HCT116 (cell line): ENCODE measurements around the gene SH3GL3. TPM values are rescaled to one million over a fixed set of nuclear protein-coding genes. Genes with fewer than 3 reads are reported as not detected.

ENCODE experiments used
- ATAC-seq: fragments of 200-7000 bp; cut with Tn5 transposase; 2 replicates; pipeline ENCODE4 v1.9.1; 2020; ENCODE audit warnings: mild to moderate bottlenecking, moderate library complexity
- BruUV-seq: library from RNA; stranded (reverse); fragments of 400-500 nt; replicated peaks from 2 replicates; lab custom pipeline; 2021; lab: Mats Ljungman, UMichigan
- CTCF ChIA-PET: fragments of 300-600 bp; sonication (Branson Sonifier 250); formaldehyde crosslinking; loops from one replicate; lab custom pipeline; 2021; ENCODE audit warnings: antibody characterized with exemption; lab: Charles Lee
- POLR2A ChIA-PET: fragments of 300-600, 350-600 bp; sonication (Branson Sonifier 250); formaldehyde crosslinking; loops from one replicate; lab custom pipeline; 2021; ENCODE audit warnings: antibody characterized with exemption; lab: Charles Lee
- RAD21 ChIA-PET, 2 experiments: fragments of 300-600 bp; sonication (Branson Sonifier 250); formaldehyde crosslinking; loops; one replicate each; lab custom pipeline; 2023; ENCODE audit warnings: low total read pairs in 2 of 2; ENCODE audit not compliant: uncharacterized antibody in 2 of 2, unreplicated experiment in 2 of 2, low non-redundant PET in 1 of 2; lab: Charles Lee
- DNase-seq: peaks from one replicate; pipeline ENCODE4 v3.0.0-alpha.2; 2010; ENCODE audit warnings: low read depth, low spot score
- H2AFZ ChIP-seq: fragments of 200-600 bp; shearing (Covaris generic), sonication (generic); 2 replicates; pipeline ENCODE4 v1.6.1; 2017; ENCODE audit warnings: low read depth, mixed run types, mixed read lengths, antibody characterized with exemption, low read length; ENCODE audit not compliant: poor library complexity, severe bottlenecking
- H3K27ac ChIP-seq: 2 replicates; pipeline ENCODE4 v1.5.1; 2012; ENCODE audit warnings: low read depth, low read length
- H3K27me3 ChIP-seq: fragments of 200-600 bp; sonication (generic); 2 replicates; pipeline ENCODE4 v1.6.1; 2016; ENCODE audit warnings: mixed run types, low read length, mixed read lengths; ENCODE audit not compliant: insufficient read depth
- H3K36me3 ChIP-seq, 2 experiments: fragments of 200-500 bp in 1 of 2; fragments of 200-600 bp in 1 of 2; sonication (Bioruptor generic) in 1 of 2; sonication (generic) in 1 of 2; 2 replicates each; pipeline versions ENCODE4 v1.5.1 to v1.6.1; 2014 to 2016; ENCODE audit warnings: low read length in 2 of 2, inconsistent platforms in 1 of 2, mixed read lengths in 1 of 2, mixed run types in 1 of 2; ENCODE audit not compliant: insufficient read depth in 2 of 2, control insufficient read depth in 1 of 2
- H3K4me1 ChIP-seq, 2 experiments: fragments of 200-600 bp in 1 of 2; sonication (generic) in 1 of 2; 2 replicates each; pipeline versions ENCODE4 v1.5.1 to v1.6.1; 2012 to 2017; ENCODE audit warnings: low read length in 2 of 2, inconsistent platforms in 1 of 2, mild to moderate bottlenecking in 1 of 2, mixed read lengths in 1 of 2, mixed run types in 1 of 2, moderate library complexity in 1 of 2; ENCODE audit not compliant: insufficient read depth in 2 of 2, control insufficient read depth in 1 of 2
- H3K4me2 ChIP-seq: fragments of 200-600 bp; sonication (generic); 2 replicates; pipeline ENCODE4 v1.6.1; 2017; ENCODE audit warnings: mixed run types, low read length, mixed read lengths
- H3K4me3 ChIP-seq, 2 experiments: fragments of 200-600 bp in 1 of 2; sonication (generic) in 1 of 2; replicated peaks in 1 of 2; 2 replicates each; pipeline ENCODE4 v1.5.1; 2011 to 2016; ENCODE audit warnings: low read length in 2 of 2, control low read depth in 1 of 2, low read depth in 1 of 2, mild to moderate bottlenecking in 1 of 2, mixed read lengths in 1 of 2, mixed run types in 1 of 2
- H3K79me2 ChIP-seq: fragments of 200-600 bp; sonication (generic); 2 replicates; pipeline ENCODE4 v1.6.1; 2017; ENCODE audit warnings: mild to moderate bottlenecking, mixed run types, low read length, moderate library complexity, mixed read lengths; ENCODE audit not compliant: insufficient read depth
- H3K9ac ChIP-seq: fragments of 200-600 bp; sonication (generic); 2 replicates; pipeline ENCODE4 v1.6.1; 2016; ENCODE audit warnings: low read length, mixed read lengths
- H3K9me2 ChIP-seq: fragments of 200-600 bp; sonication (generic), shearing (Covaris generic); 2 replicates; pipeline ENCODE4 v1.6.1; 2017; ENCODE audit warnings: mixed run types, mild to moderate bottlenecking, moderate library complexity; ENCODE audit not compliant: insufficient read depth
- H3K9me3 ChIP-seq, 2 experiments: fragments of 200-500 bp in 1 of 2; fragments of 200-600 bp in 1 of 2; sonication (Bioruptor generic) in 1 of 2; sonication (generic) in 1 of 2; 2 replicates each; pipeline ENCODE4 v1.6.1; 2014 to 2017; ENCODE audit warnings: low read length in 2 of 2, mixed read lengths in 2 of 2, inconsistent platforms in 1 of 2, low read depth in 1 of 2, mild to moderate bottlenecking in 1 of 2, mixed run types in 1 of 2, moderate library complexity in 1 of 2; ENCODE audit not compliant: control insufficient read depth in 1 of 2, insufficient read depth in 1 of 2
- H4K20me1 ChIP-seq: fragments of 200-600 bp; sonication (generic), shearing (Covaris generic); 2 replicates; pipeline ENCODE4 v1.6.1; 2017; ENCODE audit warnings: mixed run types, mild to moderate bottlenecking, moderate library complexity; ENCODE audit not compliant: insufficient read depth
- CBX3 ChIP-seq: IDR thresholded peaks from 2 replicates; pipeline ENCODE4 v1.6.1; 2012; ENCODE audit warnings: low read depth
- CEBPB ChIP-seq: IDR thresholded peaks from 2 replicates; pipeline ENCODE4 v1.6.1; 2012; ENCODE audit warnings: low read depth
- EGR1 ChIP-seq: IDR thresholded peaks from 2 replicates; pipeline ENCODE4 v1.6.1; 2012; ENCODE audit warnings: low read depth
- EZH2 ChIP-seq: fragments of 200-600 bp; sonication (generic); IDR thresholded peaks from 2 replicates; pipeline ENCODE4 v1.6.1; 2017; ENCODE audit warnings: antibody characterized with exemption, mixed run types
- EZH2phosphoT487 ChIP-seq: fragments of 200-600 bp; IDR thresholded peaks from 2 replicates; pipeline ENCODE4 v1.6.1; 2018; ENCODE audit warnings: antibody characterized with exemption, borderline replicate concordance
- FOSL1 ChIP-seq: IDR thresholded peaks from 2 replicates; pipeline ENCODE4 v1.6.1; 2012; ENCODE audit warnings: low read depth
- POLR2A ChIP-seq: IDR thresholded peaks from 2 replicates; pipeline ENCODE4 v1.7.0; 2011; ENCODE audit warnings: borderline replicate concordance; ENCODE audit not compliant: insufficient read depth, insufficient read length; ENCODE audit errors: extremely low read depth
- SP1 ChIP-seq: IDR thresholded peaks from 2 replicates; pipeline ENCODE4 v1.6.1; 2012; ENCODE audit warnings: low read depth
- SRF ChIP-seq: IDR thresholded peaks from 2 replicates; pipeline ENCODE4 v1.6.1; 2012; ENCODE audit warnings: low read depth
- intact Hi-C: fragments of 100-400 bp; cut with micrococcal nuclease; formaldehyde crosslinking; loops from 2 replicates; pipeline ENCODE4 v1.10.0; 2022
- total RNA-seq: library from RNA; stranded (reverse); gene quantifications from one replicate; pipeline ENCODE4 v1.2.1, GENCODE V29; 2021; ENCODE audit not compliant: unreplicated experiment
- TF ChIP-seq, protein P1 (sequence below): IDR thresholded peaks from 2 replicates; pipeline ENCODE4 v1.6.1; 2011; ENCODE audit warnings: mild to moderate bottlenecking, low read length, moderate library complexity; ENCODE audit not compliant: insufficient replicate concordance; ENCODE audit errors: extremely low read depth

Gene SH3GL3
- total RNA-seq, 1 experiment from 2014 or later: 1.3 TPM

DNA sequence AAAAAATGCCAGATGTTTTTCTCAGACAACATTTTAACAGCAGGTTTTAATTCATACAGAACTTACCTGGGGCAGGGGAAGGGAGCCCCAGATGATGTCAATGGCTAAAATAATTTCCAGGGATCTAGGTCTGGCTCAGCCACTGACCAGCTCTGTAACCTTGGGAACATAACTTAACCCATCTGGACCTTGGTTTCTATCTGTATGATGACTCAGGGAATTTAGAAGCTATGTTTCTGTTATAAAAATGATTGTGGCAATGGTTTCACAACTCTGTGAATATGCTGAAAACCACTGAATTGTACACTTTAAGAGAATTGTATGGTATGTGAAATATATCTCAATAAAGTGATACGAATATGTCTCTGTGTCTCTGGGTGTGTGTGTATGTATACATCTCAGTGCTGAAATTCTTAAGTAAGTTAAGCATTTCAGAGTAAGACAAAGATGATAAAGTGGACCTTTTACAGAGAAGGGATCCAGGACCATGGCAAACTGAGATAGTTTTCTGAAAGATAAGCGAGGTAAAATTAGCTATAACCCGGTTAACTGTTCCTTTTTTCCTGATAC, 2.9 kb downstream of the SH3GL3 start:
- intact Hi-C loops: no loop called here
- RAD21 ChIA-PET: no interaction called here
- H2AFZ ChIP-seq: no peak overlapping the region
- ATAC-seq (no peak), DNase-seq (no peak)
- H3K9ac ChIP-seq: no peak overlapping the region
- H3K9me2 ChIP-seq: no peaks in the 10 kb centered on the region
- no peaks in the 10 kb centered on the region for H3K79me2 ChIP-seq
- no peaks in the 10 kb centered on the region for H3K9me3 ChIP-seq
- POLR2A ChIA-PET: no interaction called here
- CTCF ChIA-PET: interaction anchor here (1.0 kb wide), 1 partner anchor 110 kb away, joined by 4 read pairs; no protein-coding TSS in a partner anchor
- no peak overlapping the region for H3K4me3 ChIP-seq
- H4K20me1 ChIP-seq: no peaks in the 10 kb centered on the region
- H3K36me3 ChIP-seq: no peaks in the 10 kb centered on the region
- no peak overlapping the region for H3K4me2 ChIP-seq
- H3K27ac ChIP-seq: no peak overlapping the region
- H3K27me3 ChIP-seq: no peaks in the 10 kb centered on the region
- BruUV-seq: no TSS peak
- TF ChIP-seq SRF (no peak), SP1 (no peak), EZH2 (no peak), FOSL1 (no peak), EGR1 (no peak), CEBPB (no peak), EZH2phosphoT487 (no peak), CBX3 (no peak)
- TF ChIP-seq, protein P1, sequence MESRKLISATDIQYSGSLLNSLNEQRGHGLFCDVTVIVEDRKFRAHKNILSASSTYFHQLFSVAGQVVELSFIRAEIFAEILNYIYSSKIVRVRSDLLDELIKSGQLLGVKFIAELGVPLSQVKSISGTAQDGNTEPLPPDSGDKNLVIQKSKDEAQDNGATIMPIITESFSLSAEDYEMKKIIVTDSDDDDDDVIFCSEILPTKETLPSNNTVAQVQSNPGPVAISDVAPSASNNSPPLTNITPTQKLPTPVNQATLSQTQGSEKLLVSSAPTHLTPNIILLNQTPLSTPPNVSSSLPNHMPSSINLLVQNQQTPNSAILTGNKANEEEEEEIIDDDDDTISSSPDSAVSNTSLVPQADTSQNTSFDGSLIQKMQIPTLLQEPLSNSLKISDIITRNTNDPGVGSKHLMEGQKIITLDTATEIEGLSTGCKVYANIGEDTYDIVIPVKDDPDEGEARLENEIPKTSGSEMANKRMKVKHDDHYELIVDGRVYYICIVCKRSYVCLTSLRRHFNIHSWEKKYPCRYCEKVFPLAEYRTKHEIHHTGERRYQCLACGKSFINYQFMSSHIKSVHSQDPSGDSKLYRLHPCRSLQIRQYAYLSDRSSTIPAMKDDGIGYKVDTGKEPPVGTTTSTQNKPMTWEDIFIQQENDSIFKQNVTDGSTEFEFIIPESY: no peak
- H3K4me1 ChIP-seq: no peaks in the 10 kb centered on the region; a peak in 1 of 4 replicates

DNA sequence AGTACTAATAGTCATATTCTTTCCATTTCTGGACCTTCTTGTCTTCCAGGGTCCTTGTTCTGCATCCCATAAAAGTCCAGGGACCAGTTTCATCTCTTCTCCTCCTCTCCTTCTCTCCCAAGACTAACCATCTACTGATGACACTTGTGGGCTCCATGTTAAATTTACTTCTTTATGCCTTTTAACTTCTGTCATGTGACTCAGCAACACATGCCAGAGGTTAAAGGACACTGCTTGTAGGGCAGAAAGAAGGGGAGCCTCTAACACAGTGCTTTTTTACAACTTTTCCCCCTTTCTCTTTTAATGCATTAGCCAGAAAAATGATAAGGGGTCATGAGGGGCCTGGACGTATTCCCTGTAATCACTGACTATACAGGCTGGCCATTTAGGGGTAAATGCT, 10.0 kb downstream of the SH3GL3 start:
- Histone ChIP-seq H3K4me1 (no peaks in the 10 kb centered on the region), H3K79me2 (no peaks in the 10 kb centered on the region), H3K9me2 (no peaks in the 10 kb centered on the region)
- TF ChIP-seq POLR2A: no peak
- TF ChIP-seq, all 23 proteins: peak for 0
- Histone ChIP-seq H2AFZ (no peak overlapping the region), H4K20me1 (no peaks in the 10 kb centered on the region), H3K36me3 (no peaks in the 10 kb centered on the region), H3K9ac (no peak overlapping the region), H3K27ac (no peak overlapping the region), H3K4me2 (no peak overlapping the region), H3K9me3 (no peaks in the 10 kb centered on the region), H3K27me3 (no peaks in the 10 kb centered on the region), H3K4me3 (no peak overlapping the region)
- intact Hi-C loops: no loop called here
- RAD21 ChIA-PET: no interaction called here
- POLR2A ChIA-PET: no interaction called here
- BruUV-seq: no TSS peak
- no peak for DNase-seq
- ATAC-seq: no peak
- CTCF ChIA-PET: no interaction called here
